GM06990 (cell line): ENCODE results near the gene TRMT112.

ENCODE experiments used
- DNase-seq: peaks from one replicate; pipeline ENCODE4 v3.0.0-alpha.2; 2011; ENCODE audit not compliant: insufficient read length; ENCODE audit errors: extremely low read depth
- H3K27me3 ChIP-seq: replicated peaks from 2 replicates; pipeline ENCODE4 v1.6.0; 2011; ENCODE audit warnings: low read length; ENCODE audit not compliant: control insufficient read depth, insufficient read depth
- H3K36me3 ChIP-seq: 2 replicates; pipeline ENCODE4 v1.5.1; 2011; ENCODE audit warnings: low read length; ENCODE audit not compliant: control insufficient read depth, insufficient read depth
- H3K4me3 ChIP-seq: replicated peaks from 2 replicates; pipeline ENCODE4 v1.5.1; 2011; ENCODE audit warnings: low read depth, mild to moderate bottlenecking, control low read depth, low read length
- CTCF ChIP-seq: IDR thresholded peaks from 2 replicates; pipeline ENCODE4 v1.5.1; 2011; ENCODE audit warnings: low read length, control low read depth, mild to moderate bottlenecking, inconsistent platforms; ENCODE audit not compliant: insufficient read depth, poor library complexity, severe bottlenecking

Gene TRMT112

GRCh38 chr11:64267207-64267945, 50.0 kb downstream of the TRMT112 start:
- Histone ChIP-seq H3K4me3 (no peak overlapping the region), H3K27me3 (no peaks in the 10 kb centered on the region), H3K36me3 (peaks cover 5% of the 10 kb centered on the region)
- TF ChIP-seq CTCF, result no peak
- DNase-seq, result no peak
